Measurements from ENCODE around the gene CCDC121.
"Not testable (repeated sequence)": the region's sequence is repeated elsewhere in the genome, so short reads cannot be mapped to it uniquely, and the experiment has no call there.

Gene CCDC121

GRCh38 chr2:27594020-27594703, 34.6 kb downstream of the CCDC121 start:
- H3K9me3 ChIP-seq (ENCODE audit: control insufficient read depth, low read length): peaks cover 17% of the 10 kb centered on the region
- H3K36me3 ChIP-seq (ENCODE audit: control insufficient read depth, insufficient read depth, low read length, severe bottlenecking); H3K4me3 ChIP-seq (ENCODE audit: low read length); H3K9ac ChIP-seq (ENCODE audit: low read length); H3K4me1 ChIP-seq (ENCODE audit: control insufficient read depth, insufficient read depth, low read length); H3K27me3 ChIP-seq (replicated peaks; ENCODE audit: control insufficient read depth, insufficient read depth, low read length); DNase-seq (ENCODE audit: low read depth): not testable (repeated sequence)

DNA sequence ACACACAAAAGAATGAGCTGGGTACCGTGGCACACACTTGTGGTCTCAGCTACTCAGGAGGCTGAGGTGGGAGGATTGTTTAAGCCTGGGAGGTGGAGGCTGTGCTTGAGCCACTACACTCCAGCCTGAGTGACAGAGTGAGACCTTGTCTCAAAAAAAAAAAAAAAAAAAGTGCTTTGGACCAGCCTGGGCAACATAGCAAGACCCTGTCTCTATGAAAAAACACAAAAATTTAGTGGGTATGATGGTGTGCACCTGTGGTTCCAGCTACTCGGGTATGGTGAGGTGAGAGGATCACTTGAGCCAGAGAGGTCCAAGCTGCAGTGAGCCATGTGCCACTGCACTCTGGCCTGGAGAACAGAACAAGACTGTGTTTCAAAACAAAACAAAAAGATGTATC, 35.6 kb downstream of the CCDC121 start:
- Histone ChIP-seq H3K4me1 (ENCODE audit: control insufficient read depth, insufficient read depth, low read length) (peaks cover 4% of the 10 kb centered on the region), H3K36me3 (ENCODE audit: control insufficient read depth, insufficient read depth, low read length, severe bottlenecking) (no peaks in the 10 kb centered on the region), H3K9ac (ENCODE audit: low read length) (no peak overlapping the region), H3K9me3 (ENCODE audit: control insufficient read depth, low read length) (peaks cover 21% of the 10 kb centered on the region), H3K4me3 (ENCODE audit: low read length) (no peak overlapping the region), H3K27me3 (replicated peaks; ENCODE audit: control insufficient read depth, insufficient read depth, low read length) (no peaks in the 10 kb centered on the region)
- no peak for DNase-seq (ENCODE audit: low read depth)

GRCh38 chr2:27591745-27592144, 37.1 kb downstream of the CCDC121 start:
- Histone ChIP-seq H3K4me1 (ENCODE audit: control insufficient read depth, insufficient read depth, low read length) (peaks cover 2% of the 10 kb centered on the region), H3K9ac (ENCODE audit: low read length) (no peak overlapping the region), H3K36me3 (ENCODE audit: control insufficient read depth, insufficient read depth, low read length, severe bottlenecking) (no peaks in the 10 kb centered on the region), H3K4me3 (ENCODE audit: low read length) (no peak overlapping the region), H3K9me3 (ENCODE audit: control insufficient read depth, low read length) (peaks cover 21% of the 10 kb centered on the region), H3K27me3 (replicated peaks; ENCODE audit: control insufficient read depth, insufficient read depth, low read length) (no peaks in the 10 kb centered on the region)
- peak; percentile 49 for DNase-seq (ENCODE audit: low read depth)

- no peak overlapping the region for H3K9ac ChIP-seq (ENCODE audit: low read length)
- H3K9me3 ChIP-seq (ENCODE audit: control insufficient read depth, low read length): peaks cover 21% of the 10 kb centered on the region
- no peaks in the 10 kb centered on the region for H3K27me3 ChIP-seq (replicated peaks; ENCODE audit: control insufficient read depth, insufficient read depth, low read length)
- peaks cover 14% of the 10 kb centered on the region for H3K4me1 ChIP-seq (ENCODE audit: control insufficient read depth, insufficient read depth, low read length)
- no peak overlapping the region for H3K4me3 ChIP-seq (ENCODE audit: low read length)
- H3K36me3 ChIP-seq (ENCODE audit: control insufficient read depth, insufficient read depth, low read length, severe bottlenecking): no peaks in the 10 kb centered on the region
- no peak for DNase-seq (ENCODE audit: low read depth)
These were observed 40.5 kb downstream of the CCDC121 start for GRCh38 chr2:27588308-27588707.

DNA sequence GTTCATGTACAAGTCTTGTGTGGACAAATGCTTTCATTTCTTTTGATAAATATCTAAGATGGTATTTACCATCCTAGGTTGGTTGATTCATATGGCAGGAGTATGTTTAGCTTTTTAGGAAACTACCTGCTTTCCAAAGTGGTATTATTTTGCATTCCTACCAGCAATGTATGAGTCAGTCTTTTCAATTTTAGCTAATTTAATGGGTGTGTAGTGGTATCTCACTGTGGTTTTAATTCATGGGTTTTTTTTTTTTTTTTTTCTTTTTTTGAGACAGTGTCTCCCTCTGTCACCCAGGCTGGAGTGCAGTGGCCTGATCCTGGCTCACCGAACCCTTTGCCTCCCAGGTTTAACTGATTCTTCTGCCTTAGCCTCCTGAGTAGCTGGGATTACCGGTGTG, 41.8 kb downstream of the CCDC121 start:
- peaks cover 21% of the 10 kb centered on the region for H3K9me3 ChIP-seq (ENCODE audit: control insufficient read depth, low read length)
- no peaks in the 10 kb centered on the region for H3K27me3 ChIP-seq (replicated peaks; ENCODE audit: control insufficient read depth, insufficient read depth, low read length)
- H3K4me1 ChIP-seq (ENCODE audit: control insufficient read depth, insufficient read depth, low read length): peaks cover 18% of the 10 kb centered on the region
- H3K9ac ChIP-seq (ENCODE audit: low read length): no peak overlapping the region
- H3K4me3 ChIP-seq (ENCODE audit: low read length): no peak overlapping the region
- H3K36me3 ChIP-seq (ENCODE audit: control insufficient read depth, insufficient read depth, low read length, severe bottlenecking): no peaks in the 10 kb centered on the region
- DNase-seq (ENCODE audit: low read depth): no peak

DNA sequence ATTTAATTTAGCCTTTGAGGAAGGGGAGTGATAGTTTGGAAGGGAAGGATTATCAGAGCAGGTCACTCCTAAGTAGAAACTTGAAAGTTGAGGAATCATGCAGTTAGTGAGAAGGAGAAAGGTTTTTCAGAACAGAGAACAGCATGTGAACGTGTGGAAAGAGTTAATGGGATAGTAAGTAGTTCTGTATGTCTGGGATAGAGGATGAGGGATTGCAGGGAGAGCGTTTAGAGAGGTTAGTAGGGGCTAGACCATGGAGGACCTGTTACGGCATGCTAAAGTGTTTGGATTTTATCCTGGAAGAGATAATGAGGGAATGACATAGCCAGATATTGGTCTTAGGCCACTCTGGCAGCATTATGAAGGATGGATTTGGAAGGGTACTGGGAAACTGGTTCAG, 44.2 kb downstream of the CCDC121 start:
- Histone ChIP-seq H3K9me3 (ENCODE audit: control insufficient read depth, low read length) (peaks cover 18% of the 10 kb centered on the region), H3K4me3 (ENCODE audit: low read length) (peak overlapping the region; percentile 88), H3K36me3 (ENCODE audit: control insufficient read depth, insufficient read depth, low read length, severe bottlenecking) (no peaks in the 10 kb centered on the region), H3K9ac (ENCODE audit: low read length) (no peak overlapping the region), H3K4me1 (ENCODE audit: control insufficient read depth, insufficient read depth, low read length) (peaks cover 18% of the 10 kb centered on the region), H3K27me3 (replicated peaks; ENCODE audit: control insufficient read depth, insufficient read depth, low read length) (no peaks in the 10 kb centered on the region)
- no peak for DNase-seq (ENCODE audit: low read depth)

- Histone ChIP-seq H3K4me3 (ENCODE audit: low read length) (peak overlapping the region; percentile 88), H3K9me3 (ENCODE audit: control insufficient read depth, low read length) (peaks cover 20% of the 10 kb centered on the region), H3K27me3 (replicated peaks; ENCODE audit: control insufficient read depth, insufficient read depth, low read length) (no peaks in the 10 kb centered on the region), H3K36me3 (ENCODE audit: control insufficient read depth, insufficient read depth, low read length, severe bottlenecking) (no peaks in the 10 kb centered on the region), H3K9ac (ENCODE audit: low read length) (peak overlapping the region; percentile 84), H3K4me1 (ENCODE audit: control insufficient read depth, insufficient read depth, low read length) (peaks cover 18% of the 10 kb centered on the region)
- peak; percentile 45 for DNase-seq (ENCODE audit: low read depth)
These were observed 45.4 kb downstream of the CCDC121 start for GRCh38 chr2:27583390-27583915.

GRCh38 chr2:27582695-27583389, 46.0 kb downstream of the CCDC121 start, which contains the start of gene ZNF512:
Gene ZNF512, plus strand, starts transcription at chr2:27583042. Its CDS starts 71 bp downstream, at chr2:27583113.
- Histone ChIP-seq H3K27me3 (replicated peaks; ENCODE audit: control insufficient read depth, insufficient read depth, low read length) (no peaks in the 10 kb centered on the region), H3K36me3 (ENCODE audit: control insufficient read depth, insufficient read depth, low read length, severe bottlenecking) (no peaks in the 10 kb centered on the region), H3K9me3 (ENCODE audit: control insufficient read depth, low read length) (peaks cover 27% of the 10 kb centered on the region), H3K4me3 (ENCODE audit: low read length) (peak within 1 kb of the TSS; percentile 88), H3K4me1 (ENCODE audit: control insufficient read depth, insufficient read depth, low read length) (peaks cover 18% of the 10 kb centered on the region), H3K9ac (ENCODE audit: low read length) (peak within 1 kb of the TSS; percentile 84)
- peak; percentile 98 for DNase-seq (ENCODE audit: low read depth)

DNA sequence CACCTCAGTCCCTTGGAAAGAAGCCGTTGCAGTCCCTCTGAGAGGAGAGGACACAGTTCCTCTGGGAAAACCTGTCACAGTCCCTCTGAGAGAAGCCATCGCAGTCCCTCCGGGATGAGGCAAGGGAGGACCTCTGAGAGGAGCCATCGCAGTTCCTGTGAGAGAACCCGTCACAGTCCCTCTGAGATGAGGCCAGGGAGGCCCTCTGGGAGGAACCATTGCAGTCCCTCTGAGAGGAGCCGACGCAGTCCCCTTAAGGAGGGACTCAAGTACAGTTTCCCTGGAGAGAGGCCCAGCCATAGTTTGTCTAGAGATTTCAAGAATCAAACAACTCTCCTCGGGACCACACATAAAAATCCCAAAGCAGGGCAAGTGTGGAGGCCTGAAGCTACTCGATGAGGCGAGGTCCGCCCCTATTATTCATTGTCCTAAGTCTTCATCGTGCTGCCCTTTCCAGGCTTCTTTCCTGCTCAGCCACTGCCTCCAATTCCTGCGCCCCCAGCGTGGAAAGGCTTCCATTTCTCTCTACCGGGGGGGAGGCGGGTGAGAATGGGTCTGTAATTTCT, 46.6 kb downstream of the CCDC121 start:
- Histone ChIP-seq H3K9ac (ENCODE audit: low read length) (peak overlapping the region; percentile 84), H3K4me1 (ENCODE audit: control insufficient read depth, insufficient read depth, low read length) (peaks cover 18% of the 10 kb centered on the region), H3K4me3 (ENCODE audit: low read length) (peak overlapping the region; percentile 88), H3K27me3 (replicated peaks; ENCODE audit: control insufficient read depth, insufficient read depth, low read length) (no peaks in the 10 kb centered on the region), H3K9me3 (ENCODE audit: control insufficient read depth, low read length) (peaks cover 33% of the 10 kb centered on the region), H3K36me3 (ENCODE audit: control insufficient read depth, insufficient read depth, low read length, severe bottlenecking) (no peaks in the 10 kb centered on the region)
- DNase-seq (ENCODE audit: low read depth): no peak

GRCh38 chr2:27581417-27582128, 47.2 kb downstream of the CCDC121 start:
- peaks cover 18% of the 10 kb centered on the region for H3K4me1 ChIP-seq (ENCODE audit: control insufficient read depth, insufficient read depth, low read length)
- H3K27me3 ChIP-seq (replicated peaks; ENCODE audit: control insufficient read depth, insufficient read depth, low read length): no peaks in the 10 kb centered on the region
- H3K36me3 ChIP-seq (ENCODE audit: control insufficient read depth, insufficient read depth, low read length, severe bottlenecking): no peaks in the 10 kb centered on the region
- DNase-seq (ENCODE audit: low read depth): no peak
- no peak overlapping the region for H3K9ac ChIP-seq (ENCODE audit: low read length)
- peaks cover 38% of the 10 kb centered on the region for H3K9me3 ChIP-seq (ENCODE audit: control insufficient read depth, low read length)
- no peak overlapping the region for H3K4me3 ChIP-seq (ENCODE audit: low read length)

All from adipocyte (in vitro differentiated cells).